ENCODE measurements around the gene LIMK2. TPM values are rescaled to one million over a fixed set of nuclear protein-coding genes. Genes with fewer than 3 reads are reported as not detected.
A peak's percentile ranks its signal among the peaks of the same experiment; 100 is the strongest.
"Not testable (repeated sequence)": the region's sequence is repeated elsewhere in the genome, so short reads cannot be mapped to it uniquely, and the experiment has no call there.

LIMK2 gene
- total RNA-seq, 1 donor from 2014 or later = 63.0 TPM

DNA sequence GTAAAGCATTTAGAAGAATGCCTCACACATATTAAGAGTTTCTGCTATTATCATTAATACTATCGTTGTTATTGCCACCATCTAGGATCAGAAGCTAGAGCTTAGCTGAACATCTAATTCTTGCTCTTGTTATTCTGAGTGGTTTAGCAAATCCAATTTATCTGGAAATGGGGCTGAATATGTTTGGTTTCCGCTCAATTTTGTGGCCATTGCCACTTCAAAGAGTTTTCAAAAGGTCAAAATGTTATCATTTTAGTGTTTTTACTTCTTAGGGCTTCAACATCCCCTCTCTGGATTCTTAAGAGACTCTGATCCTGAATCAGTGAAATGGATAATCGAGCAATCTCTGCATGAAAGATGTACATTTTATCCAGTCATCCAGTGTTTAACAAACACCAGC is 90.4 kb downstream of the LIMK2 start:
- Histone ChIP-seq H3K9me3 (no peaks in the 10 kb centered on the region), H3K36me3 (no peaks in the 10 kb centered on the region), H3K4me3 (no peak overlapping the region), H3K27me3 (no peaks in the 10 kb centered on the region), H3K27ac (no peak overlapping the region), H3K4me1 (no peaks in the 10 kb centered on the region)
- no peak for DNase-seq
- ATAC-seq = no peak
- TF ChIP-seq, protein P1, sequence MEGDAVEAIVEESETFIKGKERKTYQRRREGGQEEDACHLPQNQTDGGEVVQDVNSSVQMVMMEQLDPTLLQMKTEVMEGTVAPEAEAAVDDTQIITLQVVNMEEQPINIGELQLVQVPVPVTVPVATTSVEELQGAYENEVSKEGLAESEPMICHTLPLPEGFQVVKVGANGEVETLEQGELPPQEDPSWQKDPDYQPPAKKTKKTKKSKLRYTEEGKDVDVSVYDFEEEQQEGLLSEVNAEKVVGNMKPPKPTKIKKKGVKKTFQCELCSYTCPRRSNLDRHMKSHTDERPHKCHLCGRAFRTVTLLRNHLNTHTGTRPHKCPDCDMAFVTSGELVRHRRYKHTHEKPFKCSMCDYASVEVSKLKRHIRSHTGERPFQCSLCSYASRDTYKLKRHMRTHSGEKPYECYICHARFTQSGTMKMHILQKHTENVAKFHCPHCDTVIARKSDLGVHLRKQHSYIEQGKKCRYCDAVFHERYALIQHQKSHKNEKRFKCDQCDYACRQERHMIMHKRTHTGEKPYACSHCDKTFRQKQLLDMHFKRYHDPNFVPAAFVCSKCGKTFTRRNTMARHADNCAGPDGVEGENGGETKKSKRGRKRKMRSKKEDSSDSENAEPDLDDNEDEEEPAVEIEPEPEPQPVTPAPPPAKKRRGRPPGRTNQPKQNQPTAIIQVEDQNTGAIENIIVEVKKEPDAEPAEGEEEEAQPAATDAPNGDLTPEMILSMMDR (IDR thresholded peaks at IDR 0.05) = no peak
- intact Hi-C loops (cut with DNase I) = no loop called here

DNA sequence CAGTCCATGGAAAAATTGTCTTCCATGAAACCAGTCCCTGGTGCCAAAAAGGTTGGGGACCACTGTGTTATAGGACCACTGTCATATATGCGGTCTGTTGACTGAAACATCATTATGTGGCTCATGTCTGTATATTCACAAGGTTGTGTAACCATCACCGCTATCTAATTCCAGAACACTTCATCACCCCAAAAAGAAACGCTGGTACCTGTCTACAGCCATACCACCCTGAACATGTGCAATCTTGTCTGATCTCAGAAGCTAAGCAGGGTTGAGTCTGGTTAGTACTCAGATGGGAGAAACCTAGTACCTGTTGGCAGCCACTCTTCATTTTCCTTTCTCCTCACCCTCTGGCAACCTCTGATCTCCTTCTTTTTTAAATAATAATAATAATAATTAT is 93.1 kb downstream of the LIMK2 start:
- no peak for ATAC-seq
- TF ChIP-seq, protein P1 (IDR thresholded peaks at IDR 0.05) = no peak
- Histone ChIP-seq H3K4me1 (no peaks in the 10 kb centered on the region), H3K9me3 (no peaks in the 10 kb centered on the region), H3K4me3 (no peak overlapping the region), H3K27ac (no peak overlapping the region), H3K36me3 (no peaks in the 10 kb centered on the region), H3K27me3 (no peaks in the 10 kb centered on the region)
- DNase-seq = no peak
- intact Hi-C loops (cut with DNase I) = no loop called here

DNA sequence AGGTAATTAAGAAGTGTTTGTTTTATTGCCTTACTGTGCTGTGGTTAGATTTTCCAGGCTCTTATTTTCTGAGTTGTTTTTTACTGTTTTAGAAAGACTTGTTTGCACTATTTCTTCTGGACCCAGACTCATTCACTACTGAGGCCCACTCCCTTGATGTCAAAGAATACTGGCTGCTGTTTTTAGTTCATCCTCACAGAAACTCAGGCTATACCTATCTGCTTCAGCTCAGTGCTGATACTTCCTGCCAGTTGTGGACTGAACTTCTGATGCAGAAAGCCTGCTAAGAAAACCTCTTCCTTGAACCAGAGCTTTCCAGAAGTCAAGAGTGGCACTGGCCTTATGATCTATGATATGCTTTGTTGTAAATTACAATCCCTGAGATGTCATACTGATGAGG is 96.1 kb downstream of the LIMK2 start:
- Histone ChIP-seq H3K36me3 (no peaks in the 10 kb centered on the region), H3K27ac (no peak overlapping the region), H3K27me3 (no peaks in the 10 kb centered on the region), H3K4me3 (no peak overlapping the region), H3K4me1 (peaks cover 3% of the 10 kb centered on the region), H3K9me3 (no peaks in the 10 kb centered on the region)
- intact Hi-C loops (cut with DNase I) = no loop called here
- DNase-seq (no peak), ATAC-seq (no peak)
- TF ChIP-seq, protein P1 (IDR thresholded peaks at IDR 0.05) = no peak

DNA sequence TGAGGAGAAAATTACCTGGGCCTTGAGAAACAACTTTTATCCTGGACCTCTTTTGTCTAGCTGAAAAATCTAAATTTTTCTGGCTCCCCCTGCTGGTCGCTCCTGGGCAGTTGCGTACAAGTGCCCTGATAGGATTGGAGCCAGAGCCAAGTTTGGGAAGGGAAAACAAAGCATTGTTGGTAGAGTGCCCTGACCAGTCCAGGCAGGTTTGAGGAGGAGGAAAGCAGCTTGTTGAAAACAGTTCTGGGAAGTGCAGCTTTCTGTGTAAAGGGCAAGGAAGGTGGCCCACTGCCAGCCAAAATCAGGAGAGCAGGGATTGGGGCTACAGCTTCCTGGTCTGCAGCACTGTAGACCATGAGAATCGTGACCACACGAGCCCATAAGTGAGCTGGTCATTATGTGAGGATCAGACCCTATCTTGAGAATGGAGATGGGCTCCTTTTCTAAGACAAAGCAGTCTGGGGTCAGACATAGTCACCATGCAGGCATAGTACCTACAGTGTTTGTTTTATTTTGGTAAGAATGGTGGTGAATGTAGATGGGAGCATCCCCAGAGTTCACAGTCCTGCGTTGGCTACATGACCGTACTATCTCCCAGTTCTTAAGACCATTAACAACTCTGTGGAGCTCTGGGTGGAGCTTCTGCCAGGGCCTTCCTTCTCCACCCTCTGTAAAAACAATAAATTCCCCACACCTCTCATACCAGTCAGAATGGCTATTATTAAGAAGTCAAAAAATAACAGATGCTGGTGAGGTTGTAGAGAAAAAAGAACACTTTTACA is 101.5 kb downstream of the LIMK2 start:
- TF ChIP-seq, protein P1 (IDR thresholded peaks at IDR 0.05) = peak; percentile 93
- H3K9me3 ChIP-seq = peaks cover 3% of the 10 kb centered on the region
- peaks cover 12% of the 10 kb centered on the region for H3K4me1 ChIP-seq
- intact Hi-C loops (cut with DNase I) = no loop called here
- H3K27me3 ChIP-seq = no peaks in the 10 kb centered on the region
- H3K27ac ChIP-seq = peak overlapping the region; percentile 67
- DNase-seq = peak; percentile 90
- ATAC-seq = peak; percentile 99
- H3K4me3 ChIP-seq = no peak overlapping the region
- H3K36me3 ChIP-seq = no peaks in the 10 kb centered on the region

DNA sequence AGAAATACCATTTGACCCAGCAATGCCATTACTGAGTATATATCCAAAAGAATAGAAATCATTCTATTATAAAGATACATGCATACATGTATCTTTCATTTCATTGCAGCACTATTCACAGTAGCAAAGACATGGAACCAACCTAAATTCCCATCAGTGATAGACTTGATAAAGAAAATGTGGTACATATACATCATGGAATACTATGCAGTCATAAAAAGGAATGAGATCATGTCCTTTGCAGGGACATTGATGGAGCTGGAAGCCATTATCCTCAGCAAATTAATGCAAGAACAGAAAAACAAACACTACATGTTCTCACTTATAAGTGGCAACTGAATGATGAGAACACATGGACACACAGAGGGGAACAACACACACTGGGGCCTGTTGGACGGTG is 102.1 kb downstream of the LIMK2 start:
- ATAC-seq; DNase-seq; H3K36me3 ChIP-seq; intact Hi-C loops (cut with DNase I); H3K27ac ChIP-seq; H3K27me3 ChIP-seq; H3K4me3 ChIP-seq; H3K9me3 ChIP-seq: not testable (repeated sequence)
- H3K4me1 ChIP-seq = peaks cover 12% of the 10 kb centered on the region

DNA sequence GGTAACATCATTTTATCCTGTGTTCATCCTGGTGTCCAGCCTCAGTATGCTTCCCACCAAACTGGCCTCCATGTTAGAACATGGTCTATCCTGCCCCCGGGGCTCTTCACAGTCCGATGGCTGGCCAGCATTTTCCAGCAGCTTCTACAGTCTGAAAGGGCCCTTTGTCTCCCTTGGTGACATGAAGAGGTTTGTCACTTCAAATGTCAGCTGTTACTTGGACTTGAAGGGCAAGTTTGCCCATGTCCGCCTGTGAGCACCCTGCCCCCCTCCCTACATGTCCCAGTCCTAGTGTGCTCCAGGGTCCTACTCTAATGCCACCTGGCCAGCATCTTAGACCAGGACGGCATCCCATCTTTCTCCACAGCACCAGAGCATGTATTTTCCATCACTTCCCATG is 109.3 kb downstream of the LIMK2 start:
- peak; percentile 55 for ATAC-seq
- Histone ChIP-seq H3K9me3 (no peaks in the 10 kb centered on the region), H3K27ac (no peak overlapping the region), H3K36me3 (peaks cover 12% of the 10 kb centered on the region), H3K27me3 (no peaks in the 10 kb centered on the region), H3K4me3 (no peak overlapping the region), H3K4me1 (peaks cover 8% of the 10 kb centered on the region)
- intact Hi-C loops (cut with DNase I) = no loop called here
- no peak for DNase-seq
- TF ChIP-seq, protein P1 (IDR thresholded peaks at IDR 0.05) = no peak
